Cardiac atrium fibroblast (primary cell): ENCODE measurements around the gene ZNF708. TPM values are rescaled to one million over a fixed set of nuclear protein-coding genes. Genes with fewer than 3 reads are reported as not detected.

Experiments used
- total RNA-seq: library from RNA; depleted of rRNA; stranded (reverse); fragments of >200 nt; gene quantifications from 2 replicates; pipeline ENCODE4 v1.2.3, GENCODE V29; 2015

The ZNF708 gene
- total RNA-seq = 2.3 and 3.9 TPM in 2 replicates

GRCh38 chr19:21328885-21329605, at the start of gene ZNF708:
Gene ZNF708, minus strand, starts transcription at chr19:21329410. Its CDS starts 198 bp downstream, at chr19:21329212.

GRCh38 chr19:21358768-21359451, 29.7 kb upstream of the ZNF708 start, which contains the start of gene ZNF738:
Gene ZNF738, plus strand, starts transcription at chr19:21359000. Its CDS starts 141 bp downstream, at chr19:21359141.

Other genes with a start within 250 kb of the ZNF708 start
- 2.9 and 3.1 TPM in 2 replicates for gene ZNF714, start 247.2 kb downstream of the ZNF708 start, total RNA-seq
- gene ZNF431, start 187.4 kb downstream of the ZNF708 start, total RNA-seq = 1.9 and 3.8 TPM in 2 replicates
- gene ZNF738, start 29.6 kb upstream of the ZNF708 start, total RNA-seq = 2.3 and 7.0 TPM in 2 replicates
- 2.5 and 7.5 TPM in 2 replicates for gene ZNF493, start 67.7 kb upstream of the ZNF708 start, total RNA-seq
- 7.8 and 14.6 TPM in 2 replicates for gene ZNF429, start 176.2 kb upstream of the ZNF708 start, total RNA-seq